HG02938 (cell line): ENCODE data around the gene EZH2.

Experiments
- ATAC-seq: cut with Tn5 transposase; IDR thresholded peaks from one replicate; pipeline ENCODE4 v1.9.1; 2021; ENCODE audit warnings: mild to moderate bottlenecking, moderate library complexity; ENCODE audit not compliant: unreplicated experiment

The EZH2 gene

GRCh38 chr7:148884049-148884298, at the start of gene EZH2:
Gene EZH2, minus strand, starts transcription at chr7:148884291. Its CDS starts 36,993 bp downstream, at chr7:148847298.
- no peak for ATAC-seq

DNA sequence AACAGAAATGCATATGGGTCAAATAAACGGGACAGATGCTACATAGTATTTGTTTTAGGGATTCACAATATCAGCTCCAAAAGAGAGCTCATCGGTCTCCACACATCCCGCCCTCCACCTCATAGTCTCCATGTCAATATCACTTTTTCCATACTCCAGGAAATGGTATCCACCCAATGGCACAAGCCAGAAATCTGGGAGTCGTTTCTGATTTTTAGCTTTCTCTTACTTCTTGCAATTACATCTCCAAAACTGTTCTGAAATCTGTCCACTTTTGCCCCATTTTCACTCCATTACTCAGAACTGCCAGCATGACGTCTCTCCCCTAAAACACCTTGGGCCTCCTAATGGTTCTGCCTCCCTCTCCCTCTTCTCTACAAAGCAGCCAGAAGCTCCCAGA, 47.4 kb upstream of the EZH2 start:
- ATAC-seq = no peak

- ATAC-seq = no peak
Measured at GRCh38 chr7:148930335-148930734, 46.2 kb upstream of the EZH2 start.

GRCh38 chr7:148929176-148929575, 45.1 kb upstream of the EZH2 start:
- ATAC-seq = no peak

- ATAC-seq = no peak
Measured at GRCh38 chr7:148927123-148928045, 43.3 kb upstream of the EZH2 start.

DNA sequence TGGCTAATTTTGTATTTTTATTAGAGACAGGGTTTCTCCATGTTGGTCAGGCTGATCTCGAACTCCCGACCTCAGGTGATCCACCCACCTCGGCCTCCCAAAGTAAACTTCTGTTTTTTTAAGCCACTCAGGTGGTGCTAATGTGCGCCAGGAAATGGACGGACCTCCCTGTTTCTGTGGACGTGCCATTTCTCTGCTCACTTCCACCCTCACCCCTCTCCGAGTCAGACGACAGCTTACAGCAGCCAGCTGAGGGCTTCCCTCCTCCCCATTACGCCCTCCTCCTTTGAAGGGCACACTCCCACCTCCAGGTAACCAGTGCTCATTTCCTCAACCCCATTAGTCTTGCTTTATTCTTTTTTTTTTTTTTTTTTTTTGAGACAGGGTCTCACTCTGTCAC, 41.7 kb upstream of the EZH2 start:
- no peak for ATAC-seq

DNA sequence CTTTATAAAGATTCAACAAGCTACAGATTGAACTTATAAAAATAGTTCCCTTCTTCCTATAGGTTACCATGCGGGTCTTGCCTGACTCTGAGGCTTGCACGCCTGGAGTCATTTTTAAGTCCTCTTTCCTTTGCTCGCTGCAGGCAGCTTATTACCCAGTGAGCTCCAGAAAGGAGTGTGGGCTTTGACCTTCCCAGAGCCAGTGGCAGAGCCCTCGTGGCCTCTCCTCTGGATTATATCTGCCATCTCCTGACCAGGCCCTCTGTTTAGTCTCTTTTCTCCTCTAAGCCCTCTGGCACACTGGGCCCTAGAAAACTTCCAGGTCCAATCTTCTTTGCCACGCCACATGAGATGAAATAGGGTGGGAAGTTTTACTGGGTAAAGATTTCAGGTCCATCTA, 39.9 kb upstream of the EZH2 start:
- no peak for ATAC-seq

- no peak for ATAC-seq
Measured at GRCh38 chr7:148921806-148922205, 37.7 kb upstream of the EZH2 start.

DNA sequence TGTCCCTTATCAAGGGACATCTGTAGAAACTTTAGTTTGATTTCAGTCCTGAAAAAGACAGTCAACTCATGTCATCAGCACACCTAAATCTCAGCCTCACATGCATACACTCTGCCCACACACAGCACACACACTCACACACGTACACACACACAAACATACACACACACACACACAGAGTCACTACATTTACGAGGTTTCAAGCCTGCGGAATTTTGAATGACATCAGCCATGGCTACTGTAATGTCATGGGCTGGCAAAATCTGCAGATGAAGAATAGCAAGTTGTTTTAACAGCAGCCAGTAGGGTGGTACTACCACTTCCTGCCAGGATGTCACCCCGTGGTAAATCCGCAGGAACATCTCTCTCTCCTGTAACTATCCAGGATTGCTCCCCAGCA, 37.1 kb upstream of the EZH2 start:
- ATAC-seq = no peak

- no peak for ATAC-seq
Measured at GRCh38 chr7:148919859-148920258, 35.8 kb upstream of the EZH2 start.

- ATAC-seq = no peak
Measured at GRCh38 chr7:148918058-148918596, 34.0 kb upstream of the EZH2 start.

DNA sequence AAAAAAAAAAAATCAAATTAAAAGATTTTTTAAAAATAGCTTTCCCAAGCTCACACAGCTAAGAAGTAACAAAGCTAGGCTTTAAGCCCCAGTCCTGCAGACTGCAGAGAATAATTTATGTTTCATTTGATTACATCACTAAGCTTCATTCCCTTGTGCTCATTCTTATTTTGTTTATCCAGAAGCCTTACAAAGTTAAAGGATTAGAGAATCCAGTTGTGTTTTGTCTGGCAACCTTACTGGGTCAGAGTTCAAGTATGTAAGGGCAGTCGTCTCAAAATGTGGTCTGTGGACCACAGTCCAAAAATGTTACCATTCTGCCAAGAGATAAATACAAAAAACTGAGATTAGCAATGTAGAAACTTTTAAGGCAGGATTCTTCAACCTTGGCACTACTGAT, 32.1 kb upstream of the EZH2 start:
- no peak for ATAC-seq

GRCh38 chr7:148915211-148915610, 31.1 kb upstream of the EZH2 start:
- ATAC-seq = no peak

GRCh38 chr7:148914208-148914777, 30.2 kb upstream of the EZH2 start:
- ATAC-seq = peak; percentile 39

DNA sequence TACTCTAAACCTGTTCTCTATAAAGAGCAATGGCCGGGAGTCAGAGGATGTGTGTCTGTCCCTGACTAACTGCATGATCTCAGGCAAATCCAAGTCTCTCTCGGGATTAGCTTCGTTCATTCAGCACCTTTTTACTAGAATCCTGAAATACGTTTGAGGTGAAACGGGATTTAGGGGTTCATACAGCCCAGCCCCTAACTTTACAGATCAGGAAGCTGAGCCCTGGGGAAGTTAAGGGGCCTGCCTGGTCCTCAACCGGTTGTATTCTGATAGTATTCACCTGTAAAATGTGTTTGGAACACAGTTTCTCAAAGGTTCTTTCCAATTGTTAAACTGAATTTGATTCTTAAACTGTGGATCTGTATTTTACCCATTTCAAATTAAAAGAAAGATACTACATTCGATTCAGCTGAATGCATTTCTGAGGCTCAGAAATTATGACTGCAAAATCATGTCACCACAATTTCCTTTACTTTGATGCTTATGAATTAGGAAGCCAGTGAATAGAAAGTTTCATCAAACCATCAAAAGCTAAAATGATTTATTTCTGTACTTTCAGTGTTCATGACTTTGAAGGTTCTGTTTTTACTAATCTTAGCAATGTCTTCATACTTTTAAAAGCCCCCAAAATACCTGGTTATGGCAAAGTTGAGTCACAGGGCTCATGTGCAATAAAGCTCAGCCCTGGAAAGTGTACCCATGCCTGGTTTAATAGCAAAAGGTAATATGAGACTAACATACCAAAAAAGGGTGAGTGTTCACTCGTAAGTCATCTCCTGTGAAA, 28.9 kb upstream of the EZH2 start:
- ATAC-seq = peak; percentile 57

DNA sequence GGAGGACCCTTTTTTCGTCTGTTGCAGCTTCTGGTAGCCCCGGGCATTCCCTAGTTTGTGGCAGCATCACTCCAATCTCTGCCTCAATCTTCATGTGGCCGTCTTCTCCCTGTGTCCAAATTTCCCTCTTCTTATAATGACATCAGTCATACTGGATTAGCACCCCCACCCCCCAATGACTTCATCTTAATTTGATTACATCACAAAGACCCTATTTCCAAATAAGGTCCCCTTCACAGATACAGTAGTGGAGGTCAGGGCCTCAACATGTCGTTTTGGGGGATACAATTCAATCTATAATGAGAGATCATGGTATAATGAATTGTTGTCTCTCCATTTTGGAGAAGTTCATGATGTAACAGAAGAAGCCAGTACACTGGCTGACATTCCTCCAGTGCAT, 28.1 kb upstream of the EZH2 start:
- no peak for ATAC-seq

DNA sequence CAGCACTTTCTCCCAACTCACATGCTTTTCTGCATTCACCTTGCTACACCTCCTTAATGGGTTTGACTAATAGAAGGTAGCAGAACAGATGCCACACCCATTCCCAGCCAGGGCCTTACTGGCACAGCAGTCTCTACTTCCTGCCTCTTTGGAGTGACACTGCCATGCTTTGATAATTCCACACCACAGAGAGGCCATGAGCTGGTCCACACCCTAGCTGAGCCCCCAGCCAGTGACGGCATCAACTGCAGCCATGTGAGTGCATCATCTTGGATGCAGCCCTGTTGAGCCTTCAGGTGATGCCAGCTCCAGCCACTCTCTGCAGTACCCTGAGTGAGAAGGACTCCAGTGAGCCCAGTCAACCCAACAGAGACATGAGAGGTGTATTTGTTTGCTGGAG, 27.5 kb upstream of the EZH2 start:
- ATAC-seq = no peak

GRCh38 chr7:148909568-148909967, 25.5 kb upstream of the EZH2 start:
- no peak for ATAC-seq

- ATAC-seq = no peak
Measured at GRCh38 chr7:148906707-148907498, 22.8 kb upstream of the EZH2 start.

GRCh38 chr7:148905093-148905666, 21.1 kb upstream of the EZH2 start:
- no peak for ATAC-seq

DNA sequence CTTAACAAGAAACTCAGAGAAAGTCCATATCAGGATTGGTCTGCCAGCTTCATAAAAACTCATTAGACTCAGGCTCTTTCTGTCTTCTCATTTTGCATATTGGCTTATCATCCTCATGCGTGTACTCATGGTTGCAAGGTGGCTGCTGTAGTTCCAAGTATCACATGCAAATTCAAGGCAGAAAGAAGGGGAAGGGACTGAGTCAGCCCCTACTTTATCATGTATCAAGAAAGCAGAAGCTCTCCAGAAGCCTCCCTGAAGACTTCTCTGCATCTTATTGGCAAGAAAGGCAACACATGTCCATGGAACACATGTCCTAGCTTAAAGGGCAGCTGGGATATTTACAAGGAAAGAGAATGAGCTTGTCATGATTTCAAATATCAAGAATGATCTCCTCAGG, 19.4 kb upstream of the EZH2 start:
- no peak for ATAC-seq
